Progenitor cell of endocrine pancreas (in vitro differentiated cells): ENCODE results near the gene SSH2. TPM values are rescaled to one million over a fixed set of nuclear protein-coding genes. Genes with fewer than 3 reads are reported as not detected.
"Not testable (repeated sequence)": the region's sequence is repeated elsewhere in the genome, so short reads cannot be mapped to it uniquely, and the experiment has no call there.

ENCODE experiments used
- DNase-seq: peaks from one replicate; pipeline ENCODE4 v3.0.0; 2021; ENCODE audit warnings: low spot score; ENCODE audit not compliant: unreplicated experiment
- H3K27ac Mint-ChIP-seq: 2 replicates; pipeline ENCODE4 v1.8.0; 2021; ENCODE audit warnings: mild to moderate bottlenecking, moderate library complexity, mixed read lengths
- H3K27me3 Mint-ChIP-seq: 2 replicates; pipeline ENCODE4 v1.8.0; 2021; ENCODE audit warnings: mixed read lengths
- H3K36me3 Mint-ChIP-seq: 2 replicates; pipeline ENCODE4 v1.8.0; 2022; ENCODE audit warnings: mixed read lengths; ENCODE audit not compliant: insufficient read depth
- H3K4me1 Mint-ChIP-seq: 2 replicates; pipeline ENCODE4 v1.8.0; 2021; ENCODE audit warnings: low read depth, mixed read lengths
- H3K4me3 Mint-ChIP-seq: 2 replicates; pipeline ENCODE4 v1.8.0; 2021; ENCODE audit warnings: low read depth, mild to moderate bottlenecking, moderate library complexity, mixed read lengths
- H3K9me3 Mint-ChIP-seq: 2 replicates; pipeline ENCODE4 v1.8.0; 2021; ENCODE audit warnings: low read depth, mixed read lengths
- total RNA-seq: library from RNA; stranded (reverse); gene quantifications from 2 replicates; pipeline ENCODE4 v1.2.1, GENCODE V29; 2021
- TF ChIP-seq, protein P1 (sequence below): fragments of 200-600 bp; sonication (generic); IDR thresholded peaks from one replicate; pipeline ENCODE4 v1.5.0; 2021; ENCODE audit warnings: antibody characterized with exemption, mild to moderate bottlenecking; ENCODE audit not compliant: unreplicated experiment

The SSH2 gene
- total RNA-seq, 1 donor from 2014 or later = 20.7 TPM

DNA sequence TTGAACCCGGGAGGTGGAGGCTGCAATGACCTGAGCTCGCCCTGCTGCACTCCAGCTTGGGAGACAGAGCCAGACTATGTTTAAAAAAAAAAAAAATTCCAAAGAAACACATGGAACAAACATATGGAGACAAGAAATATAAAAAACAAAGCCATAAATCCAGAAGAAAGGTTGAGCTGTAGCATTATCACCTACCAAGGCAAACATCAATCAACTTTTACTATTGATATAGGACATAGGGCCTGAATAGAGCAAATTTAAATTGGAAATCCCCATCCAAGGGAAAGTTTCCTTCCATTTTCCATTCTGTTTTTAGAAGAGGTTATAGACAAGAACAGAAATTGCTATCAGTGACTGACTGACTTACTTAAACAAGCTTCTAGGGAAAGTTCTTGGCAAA, 56.6 kb downstream of the SSH2 start:
- Mint-ChIP-seq H3K27ac (no peak overlapping the region), H3K36me3 (peaks cover 8% of the 10 kb centered on the region), H3K4me3 (no peak overlapping the region), H3K27me3 (peaks cover 11% of the 10 kb centered on the region), H3K9me3 (peaks cover 20% of the 10 kb centered on the region), H3K4me1 (peaks cover 4% of the 10 kb centered on the region)
- TF ChIP-seq, protein P1, sequence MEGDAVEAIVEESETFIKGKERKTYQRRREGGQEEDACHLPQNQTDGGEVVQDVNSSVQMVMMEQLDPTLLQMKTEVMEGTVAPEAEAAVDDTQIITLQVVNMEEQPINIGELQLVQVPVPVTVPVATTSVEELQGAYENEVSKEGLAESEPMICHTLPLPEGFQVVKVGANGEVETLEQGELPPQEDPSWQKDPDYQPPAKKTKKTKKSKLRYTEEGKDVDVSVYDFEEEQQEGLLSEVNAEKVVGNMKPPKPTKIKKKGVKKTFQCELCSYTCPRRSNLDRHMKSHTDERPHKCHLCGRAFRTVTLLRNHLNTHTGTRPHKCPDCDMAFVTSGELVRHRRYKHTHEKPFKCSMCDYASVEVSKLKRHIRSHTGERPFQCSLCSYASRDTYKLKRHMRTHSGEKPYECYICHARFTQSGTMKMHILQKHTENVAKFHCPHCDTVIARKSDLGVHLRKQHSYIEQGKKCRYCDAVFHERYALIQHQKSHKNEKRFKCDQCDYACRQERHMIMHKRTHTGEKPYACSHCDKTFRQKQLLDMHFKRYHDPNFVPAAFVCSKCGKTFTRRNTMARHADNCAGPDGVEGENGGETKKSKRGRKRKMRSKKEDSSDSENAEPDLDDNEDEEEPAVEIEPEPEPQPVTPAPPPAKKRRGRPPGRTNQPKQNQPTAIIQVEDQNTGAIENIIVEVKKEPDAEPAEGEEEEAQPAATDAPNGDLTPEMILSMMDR = no peak
- DNase-seq = no peak

DNA sequence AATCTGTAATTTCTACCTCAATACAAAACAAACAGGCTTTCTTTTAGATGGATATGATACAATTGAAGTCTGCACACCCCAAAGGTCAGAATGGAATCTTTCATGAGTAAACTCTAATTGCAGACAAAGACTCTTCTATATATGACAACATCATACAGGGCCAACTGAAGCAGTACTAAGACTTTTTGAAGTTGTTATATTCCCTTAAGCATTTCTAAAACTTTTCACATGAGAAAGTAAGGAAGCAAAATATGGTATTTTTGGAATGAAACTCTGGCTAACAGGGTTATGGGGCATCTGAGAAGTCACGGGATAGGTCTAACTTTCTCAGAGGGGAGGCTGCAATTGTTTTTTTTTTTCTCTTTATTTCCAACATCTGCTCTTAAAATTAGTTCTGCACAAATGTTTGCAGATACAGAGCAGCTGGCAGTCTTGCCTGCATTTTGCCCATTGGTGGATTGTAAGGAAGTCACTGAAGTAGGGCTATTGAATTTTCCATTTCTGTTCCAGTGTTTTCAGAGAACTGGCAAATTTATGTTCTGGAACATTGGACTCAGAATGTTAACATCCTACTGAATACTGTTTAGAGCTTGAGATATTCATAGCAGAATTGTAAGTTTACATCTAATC, 59.1 kb downstream of the SSH2 start:
- DNase-seq = no peak
- Mint-ChIP-seq H3K4me3 (no peak overlapping the region), H3K27ac (no peak overlapping the region), H3K9me3 (peaks cover 12% of the 10 kb centered on the region), H3K27me3 (peaks cover 11% of the 10 kb centered on the region), H3K36me3 (peaks cover 3% of the 10 kb centered on the region), H3K4me1 (peaks cover 6% of the 10 kb centered on the region)
- TF ChIP-seq, protein P1 = no peak

DNA sequence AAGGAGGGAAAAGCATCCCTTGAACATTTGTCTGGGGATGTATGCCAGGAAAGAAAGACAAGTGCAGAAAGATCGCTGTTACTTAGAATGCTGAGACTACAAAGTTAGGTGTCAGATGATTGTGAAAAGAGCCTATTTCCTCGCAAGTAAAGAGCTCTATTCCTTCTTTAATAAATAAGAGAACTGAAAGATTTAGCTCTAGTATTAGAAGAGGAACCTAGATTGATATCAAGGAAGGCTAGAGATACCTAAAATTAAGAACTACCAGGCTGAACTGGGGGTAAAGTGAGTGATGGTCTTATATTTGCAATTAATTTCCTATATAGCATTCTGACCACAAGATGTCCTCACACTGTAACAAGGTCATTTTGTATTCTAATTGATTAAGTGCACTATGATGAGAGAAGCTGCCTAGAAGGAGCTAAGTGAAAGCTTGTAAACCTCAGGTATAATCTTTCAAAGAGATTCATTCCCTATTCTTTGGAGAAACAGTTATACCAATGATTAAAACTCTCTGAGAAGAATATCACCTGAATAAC, 62.3 kb downstream of the SSH2 start:
- peaks cover 4% of the 10 kb centered on the region for H3K27me3 Mint-ChIP-seq
- TF ChIP-seq, protein P1 = no peak
- no peaks in the 10 kb centered on the region for H3K36me3 Mint-ChIP-seq
- H3K27ac Mint-ChIP-seq = no peak overlapping the region
- DNase-seq = no peak
- H3K4me3 Mint-ChIP-seq = no peak overlapping the region
- H3K9me3 Mint-ChIP-seq = no peaks in the 10 kb centered on the region
- peaks cover 3% of the 10 kb centered on the region for H3K4me1 Mint-ChIP-seq

DNA sequence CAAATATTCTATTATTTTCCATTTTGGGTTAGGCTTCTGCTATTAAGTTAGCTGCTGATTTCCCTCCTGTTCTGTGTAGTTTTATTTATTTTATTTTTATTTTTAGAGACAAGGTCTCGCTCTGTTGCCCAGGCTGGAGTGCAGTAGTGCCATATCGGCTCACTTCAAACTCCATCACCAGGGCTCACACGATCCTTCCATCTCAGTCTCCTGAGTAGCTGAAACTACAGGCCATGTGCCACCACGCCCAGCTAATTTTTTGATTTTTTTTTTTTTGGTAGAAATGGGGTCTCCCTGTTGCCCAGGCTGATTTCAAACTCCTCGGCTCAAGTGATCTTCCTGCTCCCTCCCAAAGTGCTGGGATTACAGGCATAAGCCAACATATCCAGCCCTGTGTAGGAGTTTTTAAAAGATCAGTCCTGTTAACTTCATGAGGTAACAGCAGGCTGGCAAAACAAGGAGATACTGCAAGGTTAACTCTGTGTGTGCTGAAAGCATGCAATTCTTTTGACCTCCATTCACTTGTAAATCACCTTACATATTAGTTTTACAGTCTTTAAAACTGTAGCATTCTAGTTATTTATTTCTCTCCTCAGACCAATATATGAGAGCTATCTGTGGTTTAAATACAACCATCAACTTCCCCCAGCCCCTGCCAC, 63.2 kb downstream of the SSH2 start:
- TF ChIP-seq, protein P1 = no peak
- Mint-ChIP-seq H3K9me3 (no peaks in the 10 kb centered on the region), H3K36me3 (no peaks in the 10 kb centered on the region), H3K27me3 (peaks cover 4% of the 10 kb centered on the region), H3K4me1 (peaks cover 3% of the 10 kb centered on the region), H3K27ac (no peak overlapping the region), H3K4me3 (no peak overlapping the region)
- no peak for DNase-seq

DNA sequence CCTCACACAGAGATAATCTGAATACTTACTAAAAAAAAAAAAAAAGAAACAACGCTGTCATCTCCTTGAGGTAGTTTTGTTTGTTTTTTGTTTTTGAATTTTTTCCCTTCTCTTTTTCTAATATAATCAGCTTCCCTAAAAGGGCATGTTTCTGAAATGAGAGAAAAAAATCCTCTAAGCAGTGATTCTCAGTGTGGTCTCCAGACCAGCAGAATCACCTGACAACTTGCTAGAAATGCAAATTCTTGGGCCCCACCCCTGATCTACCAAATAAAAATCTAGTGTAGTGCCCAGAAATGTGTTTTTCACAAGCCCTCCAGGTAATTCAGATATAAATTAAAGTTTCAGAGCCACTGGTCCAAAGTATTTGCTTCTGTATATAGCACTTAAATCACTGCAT, 65.4 kb downstream of the SSH2 start:
- H3K27me3 Mint-ChIP-seq = peaks cover 4% of the 10 kb centered on the region
- no peaks in the 10 kb centered on the region for H3K9me3 Mint-ChIP-seq
- no peak overlapping the region for H3K27ac Mint-ChIP-seq
- H3K36me3 Mint-ChIP-seq = no peaks in the 10 kb centered on the region
- TF ChIP-seq, protein P1 = no peak
- DNase-seq = no peak
- no peak overlapping the region for H3K4me3 Mint-ChIP-seq
- H3K4me1 Mint-ChIP-seq = peaks cover 3% of the 10 kb centered on the region

DNA sequence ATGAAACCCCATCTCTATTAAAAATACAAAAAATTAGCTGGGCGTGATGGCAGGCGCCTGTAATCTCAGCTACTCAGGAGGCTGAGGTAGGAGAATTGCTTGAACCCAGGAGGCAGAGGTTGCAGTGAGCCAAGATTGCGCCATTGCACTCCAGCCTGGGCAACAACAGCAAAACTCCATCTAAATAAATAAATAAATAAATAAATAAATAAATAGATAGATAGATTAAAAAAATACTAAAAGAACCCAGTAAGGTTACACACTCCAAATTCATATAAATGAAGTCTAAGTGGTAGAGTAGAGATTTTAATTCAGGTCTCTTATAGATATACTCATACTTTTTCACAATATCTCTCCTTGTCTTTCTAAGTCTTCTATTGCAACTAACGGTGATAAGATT, 65.9 kb downstream of the SSH2 start:
- H3K36me3 Mint-ChIP-seq, DNase-seq, H3K4me1 Mint-ChIP-seq, H3K4me3 Mint-ChIP-seq, H3K9me3 Mint-ChIP-seq, H3K27ac Mint-ChIP-seq, H3K27me3 Mint-ChIP-seq: not testable (repeated sequence)
